K562 (cell line): ENCODE data around the gene TUT1. TPM values are rescaled to one million over a fixed set of nuclear protein-coding genes. Genes with fewer than 3 reads are reported as not detected.

Experiments
- CEBPZ ChIP-seq: fragments of 150-350 bp; IDR thresholded peaks from 2 replicates; pipeline ENCODE4 v1.6.1; 2014; ENCODE audit warnings: low read depth, mild to moderate bottlenecking, low read length, borderline replicate concordance
- FOXK1 ChIP-seq: sonication (generic); formaldehyde crosslinking; IDR thresholded peaks from 2 replicates; pipeline ENCODE4 v1.8.0; 2022; ENCODE audit warnings: missing genetic modification reagents, mild to moderate bottlenecking, borderline replicate concordance
- GTF3C2 ChIP-seq: IDR thresholded peaks from 3 replicates; pipeline ENCODE4 v1.6.1; 2011; ENCODE audit warnings: borderline replicate concordance, mild to moderate bottlenecking, moderate library complexity; ENCODE audit not compliant: insufficient read length; ENCODE audit errors: extremely low read depth
- MYC ChIP-seq, 2 experiments: fragments of 250-450 bp in 1 of 2; sonication (Bioruptor Pico) in 1 of 2; IDR thresholded peaks; 2 replicates each; pipeline versions ENCODE4 v1.5.1 to v1.6.1; 2012 to 2021; ENCODE audit warnings: low read depth in 2 of 2, borderline replicate concordance in 1 of 2, improper control_type of control experiment in 1 of 2, low read length in 1 of 2, mild to moderate bottlenecking in 1 of 2, moderate library complexity in 1 of 2
- MYNN ChIP-seq, 2 experiments: sonication (generic); formaldehyde crosslinking in 1 of 2; IDR thresholded peaks; 2 replicates each; pipeline versions ENCODE4 v1.5.0 to v1.6.1; 2016 to 2020; ENCODE audit warnings: antibody characterized with exemption in 1 of 2, missing genetic modification reagents in 1 of 2
- POLR2H ChIP-seq: IDR thresholded peaks from 2 replicates; pipeline ENCODE4 v1.6.1; 2016; ENCODE audit warnings: missing genetic modification characterization, low read depth, mild to moderate bottlenecking, control low read depth, missing compliant biosample characterization, moderate library complexity
- RFX5 ChIP-seq: IDR thresholded peaks from 2 replicates; pipeline ENCODE4 v1.6.1; 2011; ENCODE audit warnings: low read depth, mild to moderate bottlenecking, improper control_type of control experiment, low read length
- SIN3A ChIP-seq, 2 experiments: fragments of 150-350 bp in 1 of 2; IDR thresholded peaks; 2 replicates each; pipeline ENCODE4 v1.6.1; 2011 to 2016; ENCODE audit warnings: borderline replicate concordance in 2 of 2, low read depth in 2 of 2, low read length in 2 of 2, mild to moderate bottlenecking in 2 of 2, moderate library complexity in 2 of 2; ENCODE audit not compliant: control insufficient read depth in 1 of 2
- THAP12 ChIP-seq: fragments of 250-450 bp; sonication (Bioruptor Pico); IDR thresholded peaks from 2 replicates; pipeline ENCODE4 v1.9.0; 2021; ENCODE audit warnings: mild to moderate bottlenecking, inconsistent platforms
- WHSC1 ChIP-seq: IDR thresholded peaks from one replicate; pipeline ENCODE4 v1.6.1; 2012; ENCODE audit warnings: low read length, control low read depth, inconsistent platforms
- ZBTB33 ChIP-seq: sonication (generic); formaldehyde crosslinking; IDR thresholded peaks from 2 replicates; pipeline ENCODE4 v1.8.1; 2023; ENCODE audit warnings: mild to moderate bottlenecking, missing genetic modification reagents
- ZNF766 ChIP-seq: fragments of 200-800 bp; sonication (Bioruptor generic); conservative IDR thresholded peaks from 2 replicates; pipeline ENCODE4 v1.6.1; 2016; ENCODE audit warnings: missing genetic modification characterization, missing compliant biosample characterization
- polyA plus RNA-seq, 8 experiments: library from polyadenylated mRNA; depleted of rRNA in 4 of 8; stranded (reverse) in 5 of 8; unstranded in 3 of 8; fragments of >200 nt; fragmentation: Nextera tagmentation in 2 of 8; fragmentation: Illumina TruSeq in 1 of 8; extraction: Ambion mirVana in 2 of 8; extraction: Trizol in 1 of 8; gene quantifications; 2 replicates each; pipeline versions ENCODE4 v1.2.1 to v1.2.3, GENCODE V29; 2011 to 2014; ENCODE audit warnings: inconsistent platforms in 1 of 8, missing spikeins in 1 of 8
- total RNA-seq, 7 experiments: library from RNA; depleted of rRNA in 6 of 7; stranded (reverse); fragments of >200 nt in 6 of 7; fragmentation: Illumina TruSeq in 2 of 7; extraction: Trizol in 2 of 7; gene quantifications; 2 replicates each; pipeline versions ENCODE4 v1.2.1 to v1.2.3, GENCODE V29; 2011 to 2021; ENCODE audit warnings: low replicate concordance in 1 of 7

Gene TUT1
- total and polyA plus RNA-seq, 9 of the 15 experiments (the other 6 are each of a cell fraction or from before 2014, with no cell fraction given): 0.66 to 44.3 (median 15.7) TPM

- no peak for TF ChIP-seq RFX5
- TF ChIP-seq SIN3A (IDR thresholded peaks at IDR 0.05; ENCODE audit: borderline replicate concordance in 2 of 2, control insufficient read depth in 1 of 2, low read depth in 2 of 2, low read length in 2 of 2): peak; percentile 57 to 70; a peak in 1 of 4 replicates
- TF ChIP-seq WHSC1: no peak
- TF ChIP-seq THAP12: no peak
- TF ChIP-seq POLR2H (tag): no peak
- TF ChIP-seq ZBTB33 (CRISPR knock-in tag): 0 out of 2 replicates have a peak, but pooled peaks have one; percentile 38
- no peak for TF ChIP-seq ZNF766 (CRISPR knock-in tag)
- TF ChIP-seq MYNN (IDR thresholded peaks at IDR 0.05): no peak
- no peak for TF ChIP-seq MYNN (CRISPR knock-in tag; IDR thresholded peaks at IDR 0.05)
- peak; percentile 53; the same call in 1 of the 2 replicates for TF ChIP-seq MYC (IDR thresholded peaks at IDR 0.05; ENCODE audit: low read depth, low read length)
- no peak for TF ChIP-seq MYC (CRISPR knock-in tag; IDR thresholded peaks at IDR 0.05; ENCODE audit: borderline replicate concordance, low read depth)
- no peak for TF ChIP-seq FOXK1 (CRISPR knock-in tag)
- no peak for TF ChIP-seq CEBPZ
- TF ChIP-seq GTF3C2: no peak
Observed at GRCh38 chr11:62612366-62613290, 21.3 kb upstream of the TUT1 start, which contains the start of the genes EML3 and ROM1 (continued).
